AG04450 (cell line): Measurements from ENCODE around the gene COPZ1. TPM values are rescaled to one million over a fixed set of nuclear protein-coding genes. Genes with fewer than 3 reads are reported as not detected.

ENCODE experiments used
- CTCF ChIA-PET: fragments of 300-600, 350-600 bp; formaldehyde crosslinking; extraction: SDS; loops from one replicate; lab custom pipeline; 2022; ENCODE audit warnings: antibody characterized with exemption, inconsistent platforms; lab: Charles Lee
- POLR2A ChIA-PET: fragments of 350-600 bp; formaldehyde crosslinking; extraction: SDS; loops from one replicate; lab custom pipeline; 2021; ENCODE audit warnings: antibody characterized with exemption, inconsistent platforms; lab: Yijun Ruan, JAX
- DNase-seq: peaks from one replicate; pipeline ENCODE4 v3.0.0-alpha.2; 2011; ENCODE audit warnings: low read depth, low spot score
- H3K27ac ChIP-seq: one replicate; pipeline ENCODE4 v1.5.1; 2012; ENCODE audit warnings: low read depth, low read length, control low read depth
- H3K27me3 ChIP-seq: one replicate; pipeline ENCODE4 v1.6.0; 2012; ENCODE audit warnings: low read length; ENCODE audit not compliant: control insufficient read depth, insufficient read depth
- H3K4me3 ChIP-seq: 2 replicates; pipeline ENCODE4 v1.5.1; 2011; ENCODE audit warnings: mild to moderate bottlenecking, low read depth, low read length, control low read depth
- H3K9me3 ChIP-seq: 2 replicates; pipeline ENCODE4 v1.5.1; 2012; ENCODE audit warnings: low read length; ENCODE audit not compliant: control insufficient read depth, insufficient read depth
- polyA plus RNA-seq: library from polyadenylated mRNA; depleted of rRNA; stranded (reverse); fragments of >200 nt; gene quantifications from 2 replicates; pipeline ENCODE4 v1.2.3, GENCODE V29; 2011
- TF ChIP-seq, protein P1 (sequence below): IDR thresholded peaks from 2 replicates; pipeline ENCODE4 v1.5.1; 2011; ENCODE audit warnings: low read depth, low read length, control low read depth, inconsistent platforms

The COPZ1 gene
- polyA plus RNA-seq, 1 experiment = 404 TPM

DNA sequence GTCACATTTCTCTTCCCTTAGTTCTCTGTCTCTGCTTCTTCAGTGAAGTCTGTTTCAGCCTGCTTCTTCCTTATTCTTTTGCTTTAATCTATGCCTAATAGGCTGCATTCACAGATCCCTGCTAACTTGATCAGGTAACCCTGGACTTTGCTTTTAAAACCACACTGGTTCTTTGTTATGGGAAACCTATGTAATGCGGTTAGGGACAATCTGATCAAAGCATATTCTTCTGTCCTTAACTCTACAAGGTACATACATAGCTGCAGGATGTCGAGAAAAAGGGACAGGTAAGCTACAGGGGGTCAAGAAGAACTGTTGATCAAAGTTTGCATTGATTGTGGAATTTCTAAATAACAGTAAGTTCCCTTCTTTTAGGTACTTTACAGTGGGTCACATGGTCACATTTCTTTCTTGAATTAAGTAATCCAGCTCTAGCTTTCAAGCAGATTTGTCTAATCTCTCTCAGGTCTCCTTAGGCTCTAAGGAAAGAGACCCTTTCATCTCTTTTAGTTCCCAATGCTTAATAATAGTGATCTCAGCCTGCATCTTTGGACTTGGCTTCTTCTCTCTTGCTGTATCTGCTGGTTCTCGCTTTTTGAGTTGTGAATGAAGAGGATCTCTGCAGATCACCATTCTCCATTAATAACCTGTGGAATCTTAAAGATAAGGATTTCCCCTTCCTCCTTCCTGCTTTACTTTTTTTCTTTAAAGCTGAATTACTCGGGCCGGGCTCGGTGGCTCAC lies 3.8 kb downstream of the COPZ1 start:
- TF ChIP-seq, protein P1, sequence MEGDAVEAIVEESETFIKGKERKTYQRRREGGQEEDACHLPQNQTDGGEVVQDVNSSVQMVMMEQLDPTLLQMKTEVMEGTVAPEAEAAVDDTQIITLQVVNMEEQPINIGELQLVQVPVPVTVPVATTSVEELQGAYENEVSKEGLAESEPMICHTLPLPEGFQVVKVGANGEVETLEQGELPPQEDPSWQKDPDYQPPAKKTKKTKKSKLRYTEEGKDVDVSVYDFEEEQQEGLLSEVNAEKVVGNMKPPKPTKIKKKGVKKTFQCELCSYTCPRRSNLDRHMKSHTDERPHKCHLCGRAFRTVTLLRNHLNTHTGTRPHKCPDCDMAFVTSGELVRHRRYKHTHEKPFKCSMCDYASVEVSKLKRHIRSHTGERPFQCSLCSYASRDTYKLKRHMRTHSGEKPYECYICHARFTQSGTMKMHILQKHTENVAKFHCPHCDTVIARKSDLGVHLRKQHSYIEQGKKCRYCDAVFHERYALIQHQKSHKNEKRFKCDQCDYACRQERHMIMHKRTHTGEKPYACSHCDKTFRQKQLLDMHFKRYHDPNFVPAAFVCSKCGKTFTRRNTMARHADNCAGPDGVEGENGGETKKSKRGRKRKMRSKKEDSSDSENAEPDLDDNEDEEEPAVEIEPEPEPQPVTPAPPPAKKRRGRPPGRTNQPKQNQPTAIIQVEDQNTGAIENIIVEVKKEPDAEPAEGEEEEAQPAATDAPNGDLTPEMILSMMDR = no peak
- no peak overlapping the region for H3K27ac ChIP-seq
- POLR2A ChIA-PET = interaction anchor here (1.0 to 1.6 kb wide), 2 partner anchors 8 to 49 kb away, joined by 3 to 5 read pairs; partner anchors contain the start of genes CBX5 and HNRNPA1

DNA sequence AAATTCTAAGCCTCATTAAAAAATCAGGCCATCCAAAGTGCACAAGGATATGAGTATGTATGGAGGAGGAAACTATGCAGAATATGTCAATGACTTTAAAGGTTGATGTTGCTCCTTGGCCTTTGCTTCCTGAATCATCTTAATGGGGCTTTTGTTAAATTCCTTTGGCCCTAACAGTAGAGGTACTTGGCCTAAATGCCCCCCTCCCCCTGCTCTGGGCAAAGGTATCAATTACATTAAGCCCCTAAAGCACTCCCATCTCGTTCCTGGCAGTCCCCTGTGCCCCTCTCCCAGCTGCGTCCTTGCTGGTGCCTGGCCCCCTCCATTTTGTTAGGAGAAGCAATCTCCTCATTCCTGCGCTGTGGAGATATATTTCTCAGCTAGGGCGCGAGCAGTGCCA lies 4.8 kb downstream of the COPZ1 start:
- ChIA-PET CTCF (interaction anchor here (1.3 to 1.4 kb wide), 2 partner anchors 39 to 78 kb away, joined by 3 to 4 read pairs; no protein-coding TSS in a partner anchor), POLR2A (no interaction called here)
- no peaks in the 10 kb centered on the region for H3K27me3 ChIP-seq
- no peaks in the 10 kb centered on the region for H3K9me3 ChIP-seq
- DNase-seq = no peak
- H3K27ac ChIP-seq = no peak overlapping the region
- TF ChIP-seq, protein P1 = no peak
- no peak overlapping the region for H3K4me3 ChIP-seq

More for the DNA sequence above, 3.8 kb downstream of the COPZ1 start:
- no peak for DNase-seq
- Histone ChIP-seq H3K27me3 (no peaks in the 10 kb centered on the region), H3K4me3 (no peak overlapping the region), H3K9me3 (no peaks in the 10 kb centered on the region; the same call in 1 of the 2 replicates)
- CTCF ChIA-PET = interaction anchor here (0.7 to 1.4 kb wide), 3 partner anchors 40 to 77 kb away, joined by 3 to 6 read pairs (median 4); no protein-coding TSS in a partner anchor

DNA sequence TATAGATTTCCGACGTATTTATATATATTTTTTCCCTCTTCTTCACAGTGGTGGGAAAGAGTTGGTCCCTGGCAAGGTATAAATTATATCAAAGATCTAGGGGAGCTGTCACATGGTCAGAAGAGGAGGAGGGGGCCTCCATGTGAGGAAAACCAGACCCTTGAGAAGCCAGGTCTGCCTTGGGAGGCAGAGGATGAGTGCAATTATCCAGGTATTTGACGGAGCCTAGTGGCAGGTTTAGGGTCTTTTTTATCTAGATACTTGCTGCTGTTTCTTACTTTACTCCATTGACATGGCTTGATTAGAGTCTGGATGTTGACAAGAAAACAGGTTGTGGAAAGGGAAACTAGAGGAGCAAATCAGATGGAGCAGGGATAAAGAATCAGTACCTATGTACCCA lies 5.5 kb downstream of the COPZ1 start:
- ChIA-PET POLR2A (no interaction called here), CTCF (interaction anchor here (1.1 to 1.3 kb wide), 2 partner anchors 40 to 78 kb away, joined by 3 to 4 read pairs; no protein-coding TSS in a partner anchor)
- TF ChIP-seq, protein P1 = no peak
- H3K27me3 ChIP-seq = no peaks in the 10 kb centered on the region
- no peak overlapping the region for H3K4me3 ChIP-seq
- H3K9me3 ChIP-seq = no peaks in the 10 kb centered on the region
- no peak for DNase-seq
- no peak overlapping the region for H3K27ac ChIP-seq

DNA sequence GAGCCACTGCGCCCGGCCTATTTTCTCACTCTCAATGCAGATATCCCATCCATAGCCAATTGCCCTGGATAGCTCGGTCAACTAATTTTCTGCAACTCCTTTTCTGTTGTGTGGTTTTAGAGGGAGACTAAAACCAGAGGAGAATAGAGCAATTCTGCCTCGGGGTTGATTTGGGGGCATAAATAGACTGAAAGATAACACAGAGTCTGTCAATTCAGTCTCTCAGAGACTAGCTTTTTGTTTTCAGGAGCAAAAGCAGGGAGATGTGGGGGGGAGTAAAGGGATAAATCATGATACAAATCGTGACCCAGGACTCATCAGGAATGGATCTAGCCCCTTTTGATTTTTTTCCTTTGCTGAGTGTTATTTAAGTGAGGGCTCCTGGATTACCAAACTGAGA lies 6.5 kb downstream of the COPZ1 start:
- Histone ChIP-seq H3K27ac (no peak overlapping the region), H3K4me3 (no peak overlapping the region), H3K27me3 (no peaks in the 10 kb centered on the region), H3K9me3 (no peaks in the 10 kb centered on the region)
- ChIA-PET CTCF (interaction anchor here (1.1 kb wide), 1 partner anchor 39 kb away, joined by 3 read pairs; no protein-coding TSS in a partner anchor), POLR2A (interaction anchor here (0.6 kb wide), 1 partner anchor 77 kb away, joined by 5 read pairs; no protein-coding TSS in a partner anchor)
- TF ChIP-seq, protein P1 = no peak
- DNase-seq = no peak
